Adrenal gland (tissue), 5 donors: ENCODE data around the gene ZNF319.

Source experiments
- POLR2A ChIP-seq, 2 donors: fragments of 450-650 bp; IDR thresholded peaks; one replicate each; pipeline ENCODE4 v1.6.1; 2017; ENCODE audit warnings: antibody characterized with exemption in 2 of 2, mild to moderate bottlenecking in 2 of 2, moderate library complexity in 1 of 2
- TF ChIP-seq, protein P1 (sequence below), 6 experiments: fragments of 450-650 bp in 4 of 6; fragments of 200-600 bp in 2 of 6; sonication (generic) in 1 of 6; IDR thresholded peaks; 1 replicate in 5 of 6; 2 replicates in 1 of 6; pipeline versions ENCODE4 v1.5.1 to v1.8.0; 2016 to 2021; ENCODE audit warnings: antibody characterized with exemption in 6 of 6, mild to moderate bottlenecking in 2 of 6, moderate library complexity in 1 of 6
- donor health status: DM: no; HTN: no; CAD: no.

DNA sequence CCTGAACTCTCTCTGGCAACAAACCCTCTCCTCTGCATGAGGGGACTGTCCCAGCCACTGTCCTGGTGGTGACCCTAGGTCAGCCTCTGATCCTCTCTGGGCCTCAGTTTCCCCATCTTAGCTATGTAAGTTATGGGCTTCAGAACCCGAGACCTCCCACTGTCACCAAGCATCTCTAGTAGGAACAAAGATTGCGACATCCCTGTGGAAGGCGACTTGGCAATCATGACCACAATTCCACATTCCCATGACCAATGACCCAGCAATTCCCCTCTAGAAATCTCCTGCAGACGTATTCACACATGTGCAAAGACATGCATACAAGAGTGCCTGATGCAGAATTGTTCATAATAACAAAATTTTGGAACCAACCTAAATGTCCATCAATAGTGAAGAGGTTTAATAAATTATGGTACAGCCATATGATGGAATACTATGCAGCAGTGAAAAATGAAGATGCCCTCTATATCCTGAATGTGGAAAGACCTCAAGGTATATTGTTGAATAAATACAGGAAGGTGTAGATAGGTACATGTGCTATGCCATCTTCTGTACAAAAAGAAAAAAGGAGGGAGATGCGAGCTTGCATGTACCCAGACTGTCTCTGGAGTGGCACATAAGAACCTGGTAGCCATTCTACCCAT lies 50.8 kb downstream of the ZNF319 start:
- TF ChIP-seq, protein P1, sequence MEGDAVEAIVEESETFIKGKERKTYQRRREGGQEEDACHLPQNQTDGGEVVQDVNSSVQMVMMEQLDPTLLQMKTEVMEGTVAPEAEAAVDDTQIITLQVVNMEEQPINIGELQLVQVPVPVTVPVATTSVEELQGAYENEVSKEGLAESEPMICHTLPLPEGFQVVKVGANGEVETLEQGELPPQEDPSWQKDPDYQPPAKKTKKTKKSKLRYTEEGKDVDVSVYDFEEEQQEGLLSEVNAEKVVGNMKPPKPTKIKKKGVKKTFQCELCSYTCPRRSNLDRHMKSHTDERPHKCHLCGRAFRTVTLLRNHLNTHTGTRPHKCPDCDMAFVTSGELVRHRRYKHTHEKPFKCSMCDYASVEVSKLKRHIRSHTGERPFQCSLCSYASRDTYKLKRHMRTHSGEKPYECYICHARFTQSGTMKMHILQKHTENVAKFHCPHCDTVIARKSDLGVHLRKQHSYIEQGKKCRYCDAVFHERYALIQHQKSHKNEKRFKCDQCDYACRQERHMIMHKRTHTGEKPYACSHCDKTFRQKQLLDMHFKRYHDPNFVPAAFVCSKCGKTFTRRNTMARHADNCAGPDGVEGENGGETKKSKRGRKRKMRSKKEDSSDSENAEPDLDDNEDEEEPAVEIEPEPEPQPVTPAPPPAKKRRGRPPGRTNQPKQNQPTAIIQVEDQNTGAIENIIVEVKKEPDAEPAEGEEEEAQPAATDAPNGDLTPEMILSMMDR (IDR thresholded peaks at IDR 0.05) = no peak
- no peak for TF ChIP-seq POLR2A (IDR thresholded peaks at IDR 0.05)
